Measurements from ENCODE around the gene FAM240B.

DNA sequence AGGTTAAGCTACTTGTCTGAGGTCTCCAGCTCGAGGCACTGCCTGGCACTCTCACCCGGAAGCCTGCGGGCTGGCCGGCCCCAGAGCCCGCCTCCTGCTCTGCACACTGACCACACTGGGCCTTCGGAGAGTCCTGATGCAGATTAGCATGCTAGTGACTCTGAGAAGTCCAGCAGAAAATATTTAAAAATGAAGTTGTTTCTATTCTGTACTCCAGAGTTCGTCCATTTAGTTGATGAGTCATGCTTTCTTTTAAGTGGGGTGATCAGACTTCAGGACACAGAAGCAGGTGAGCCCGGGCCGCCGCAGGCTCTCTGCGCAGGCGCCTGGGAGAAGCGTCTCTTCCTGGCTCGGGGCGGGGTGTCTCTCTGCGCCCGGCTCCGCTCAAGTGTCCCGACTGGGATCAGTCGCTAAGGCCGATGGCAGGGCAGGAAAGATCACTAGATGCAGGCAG is 32.5 kb downstream of the FAM240B start:
- TF ChIP-seq, protein P1, sequence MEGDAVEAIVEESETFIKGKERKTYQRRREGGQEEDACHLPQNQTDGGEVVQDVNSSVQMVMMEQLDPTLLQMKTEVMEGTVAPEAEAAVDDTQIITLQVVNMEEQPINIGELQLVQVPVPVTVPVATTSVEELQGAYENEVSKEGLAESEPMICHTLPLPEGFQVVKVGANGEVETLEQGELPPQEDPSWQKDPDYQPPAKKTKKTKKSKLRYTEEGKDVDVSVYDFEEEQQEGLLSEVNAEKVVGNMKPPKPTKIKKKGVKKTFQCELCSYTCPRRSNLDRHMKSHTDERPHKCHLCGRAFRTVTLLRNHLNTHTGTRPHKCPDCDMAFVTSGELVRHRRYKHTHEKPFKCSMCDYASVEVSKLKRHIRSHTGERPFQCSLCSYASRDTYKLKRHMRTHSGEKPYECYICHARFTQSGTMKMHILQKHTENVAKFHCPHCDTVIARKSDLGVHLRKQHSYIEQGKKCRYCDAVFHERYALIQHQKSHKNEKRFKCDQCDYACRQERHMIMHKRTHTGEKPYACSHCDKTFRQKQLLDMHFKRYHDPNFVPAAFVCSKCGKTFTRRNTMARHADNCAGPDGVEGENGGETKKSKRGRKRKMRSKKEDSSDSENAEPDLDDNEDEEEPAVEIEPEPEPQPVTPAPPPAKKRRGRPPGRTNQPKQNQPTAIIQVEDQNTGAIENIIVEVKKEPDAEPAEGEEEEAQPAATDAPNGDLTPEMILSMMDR (conservative IDR thresholded peaks at IDR 0.05; ENCODE audit: low read depth, low read length), result no peak
- TF ChIP-seq EZH2 (IDR thresholded peaks at IDR 0.05; ENCODE audit: low read length, unreplicated experiment), result no peak
